ENCODE data around the gene FAM210A. TPM values are rescaled to one million over a fixed set of nuclear protein-coding genes. Genes with fewer than 3 reads are reported as not detected.

FAM210A gene
- total RNA-seq, 1 donor from 2014 or later = 2.1 TPM

- no peak for TF ChIP-seq CTCF (IDR thresholded peaks at IDR 0.05)
- intact Hi-C loops (cut with DNase I) = no loop called here
- DNase-seq (ENCODE audit: low spot score in 2 of 2) = no peak
- Histone ChIP-seq H3K27ac (no peak overlapping the region), H3K4me1 (peaks cover 0 to 7% of the 10 kb centered on the region in 2 donors), H3K4me3 (no peak overlapping the region), H3K27me3 (no peaks in the 10 kb centered on the region), H3K36me3 (peaks cover 3 to 24% of the 10 kb centered on the region in 2 donors), H3K9me3 (no peaks in the 10 kb centered on the region)
Observed at GRCh38 chr18:13730481-13730880, 4.1 kb upstream of the FAM210A start.

DNA sequence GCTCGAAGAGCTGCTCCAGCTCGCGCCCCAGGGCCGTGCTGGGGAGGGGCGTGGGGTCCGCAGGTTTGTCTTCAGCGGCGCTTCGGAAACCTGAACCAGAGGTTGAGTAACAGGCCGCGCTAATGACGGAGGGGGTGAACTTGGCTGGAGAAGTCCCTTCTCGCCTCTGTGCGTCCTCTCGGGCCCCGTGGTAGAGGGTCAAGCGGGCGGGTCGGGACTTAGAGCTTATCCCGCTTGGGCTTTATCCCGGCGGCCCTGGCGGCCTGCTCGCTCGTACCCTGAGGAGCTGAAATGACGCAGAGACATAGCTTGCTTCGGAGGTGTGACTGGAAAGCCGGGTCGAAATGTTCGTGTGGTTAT is 594 bp upstream of the FAM210A start:
- peak overlapping the region; percentile 95 to 96 for H3K27ac ChIP-seq
- H3K9me3 ChIP-seq = no peaks in the 10 kb centered on the region
- H3K36me3 ChIP-seq = no peaks in the 10 kb centered on the region
- peak in 1 of 2 donors; percentile 75 for DNase-seq (ENCODE audit: low spot score in 2 of 2)
- H3K4me1 ChIP-seq = peaks cover 0 to 13% of the 10 kb centered on the region in 2 donors
- intact Hi-C loops (cut with DNase I) = loop anchor here (1.0 to 5.0 kb wide), 5 partner anchors 65 to 778 kb away; partner anchors contain the start of genes CEP192, LDLRAD4 and SEH1L
- H3K4me3 ChIP-seq = peak overlapping the region; percentile 79 to 89
- peak in 1 of 3 experiments; percentile 7 for TF ChIP-seq CTCF (IDR thresholded peaks at IDR 0.05)
- H3K27me3 ChIP-seq = no peaks in the 10 kb centered on the region

- intact Hi-C loops (cut with DNase I) = loop anchor here (1.0 to 5.0 kb wide), 4 partner anchors 63 to 777 kb away; partner anchors contain the start of genes CEP192 and SEH1L
Observed at GRCh38 chr18:13725566-13726231, 659 bp downstream of the FAM210A start.

GRCh38 chr18:13720847-13721246 is 5.5 kb downstream of the FAM210A start:
- DNase-seq (ENCODE audit: low spot score in 2 of 2) = no peak
- no peak overlapping the region for H3K4me3 ChIP-seq
- peaks cover 0 to 10% of the 10 kb centered on the region in 2 donors for H3K4me1 ChIP-seq
- TF ChIP-seq CTCF (IDR thresholded peaks at IDR 0.05) = no peak
- no peak overlapping the region for H3K27ac ChIP-seq
- H3K27me3 ChIP-seq = no peaks in the 10 kb centered on the region
- no peaks in the 10 kb centered on the region for H3K9me3 ChIP-seq
- no peaks in the 10 kb centered on the region for H3K36me3 ChIP-seq
- intact Hi-C loops (cut with DNase I) = no loop called here

More at GRCh38 chr18:13725566-13726231, 659 bp downstream of the FAM210A start:
- Histone ChIP-seq H3K4me3 (peak overlapping the region; percentile 79 to 89), H3K9me3 (no peaks in the 10 kb centered on the region), H3K36me3 (no peaks in the 10 kb centered on the region), H3K27me3 (no peaks in the 10 kb centered on the region), H3K4me1 (peaks cover 0 to 13% of the 10 kb centered on the region in 2 donors), H3K27ac (peak overlapping the region; percentile 95 to 96)
- DNase-seq (ENCODE audit: low spot score in 2 of 2) = no peak
- TF ChIP-seq CTCF (IDR thresholded peaks at IDR 0.05) = no peak

GRCh38 chr18:13720123-13720522 is 6.2 kb downstream of the FAM210A start:
- TF ChIP-seq CTCF (IDR thresholded peaks at IDR 0.05) = no peak
- Histone ChIP-seq H3K4me3 (no peak overlapping the region), H3K27me3 (no peaks in the 10 kb centered on the region), H3K9me3 (no peaks in the 10 kb centered on the region), H3K4me1 (peaks cover 0 to 6% of the 10 kb centered on the region in 2 donors), H3K36me3 (no peaks in the 10 kb centered on the region), H3K27ac (no peak overlapping the region)
- DNase-seq (ENCODE audit: low spot score in 2 of 2) = no peak
- intact Hi-C loops (cut with DNase I) = no loop called here

Data from ascending aorta (tissue), 2 donors.